OCI-LY7 (cell line): ENCODE measurements around the gene EHF.

Experiments used
- EZH2phosphoT487 ChIP-seq: fragments of 200-600 bp; sonication (generic); IDR thresholded peaks from 2 replicates; pipeline ENCODE4 v1.6.1; 2018; ENCODE audit warnings: low read depth, borderline replicate concordance, mild to moderate bottlenecking, mixed run types, antibody characterized with exemption, low read length, moderate library complexity, mixed read lengths
- TF ChIP-seq, protein P1 (sequence below): fragments of 200-600 bp; sonication (generic); conservative IDR thresholded peaks from 2 replicates; pipeline ENCODE4 v1.5.1; 2014; ENCODE audit warnings: mild to moderate bottlenecking, antibody characterized with exemption, low read length, moderate library complexity, mixed read lengths

DNA sequence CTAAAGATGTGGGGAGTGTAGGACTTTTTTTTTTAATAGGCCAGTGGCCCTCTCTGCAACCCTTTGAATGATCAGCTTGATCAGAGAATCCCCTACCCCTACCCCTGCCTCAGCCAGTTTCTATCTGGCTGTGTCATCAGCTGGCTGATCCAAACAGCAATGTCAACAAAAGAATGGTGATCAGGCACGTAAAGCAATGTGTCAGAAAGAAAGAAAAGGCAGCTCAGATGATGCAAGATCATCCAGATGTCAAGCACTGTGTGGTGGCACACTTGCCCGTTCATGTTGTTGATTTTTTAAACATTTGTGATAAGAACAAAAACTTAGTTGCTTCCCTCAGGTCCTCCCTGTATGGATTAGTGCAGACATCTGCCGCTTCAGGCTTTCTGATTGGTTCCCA lies 26.3 kb upstream of the EHF start:
- TF ChIP-seq, protein P1, sequence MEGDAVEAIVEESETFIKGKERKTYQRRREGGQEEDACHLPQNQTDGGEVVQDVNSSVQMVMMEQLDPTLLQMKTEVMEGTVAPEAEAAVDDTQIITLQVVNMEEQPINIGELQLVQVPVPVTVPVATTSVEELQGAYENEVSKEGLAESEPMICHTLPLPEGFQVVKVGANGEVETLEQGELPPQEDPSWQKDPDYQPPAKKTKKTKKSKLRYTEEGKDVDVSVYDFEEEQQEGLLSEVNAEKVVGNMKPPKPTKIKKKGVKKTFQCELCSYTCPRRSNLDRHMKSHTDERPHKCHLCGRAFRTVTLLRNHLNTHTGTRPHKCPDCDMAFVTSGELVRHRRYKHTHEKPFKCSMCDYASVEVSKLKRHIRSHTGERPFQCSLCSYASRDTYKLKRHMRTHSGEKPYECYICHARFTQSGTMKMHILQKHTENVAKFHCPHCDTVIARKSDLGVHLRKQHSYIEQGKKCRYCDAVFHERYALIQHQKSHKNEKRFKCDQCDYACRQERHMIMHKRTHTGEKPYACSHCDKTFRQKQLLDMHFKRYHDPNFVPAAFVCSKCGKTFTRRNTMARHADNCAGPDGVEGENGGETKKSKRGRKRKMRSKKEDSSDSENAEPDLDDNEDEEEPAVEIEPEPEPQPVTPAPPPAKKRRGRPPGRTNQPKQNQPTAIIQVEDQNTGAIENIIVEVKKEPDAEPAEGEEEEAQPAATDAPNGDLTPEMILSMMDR = no peak
- TF ChIP-seq EZH2phosphoT487 = no peak
